ES-I3 (cell line): Measurements from ENCODE around the gene FREM3.

ENCODE experiments used
- H3K36me3 ChIP-seq: 2 replicates; pipeline ENCODE4 v1.6.1; 2013; ENCODE audit warnings: mild to moderate bottlenecking, low read length, control low read depth, moderate library complexity; ENCODE audit not compliant: insufficient read depth
- H3K4me1 ChIP-seq: 2 replicates; pipeline ENCODE4 v1.6.1; 2013; ENCODE audit warnings: mild to moderate bottlenecking, control low read depth, low read length; ENCODE audit not compliant: insufficient read depth
- H3K9ac ChIP-seq: 2 replicates; pipeline ENCODE4 v1.6.1; 2013; ENCODE audit warnings: low read depth, mild to moderate bottlenecking, low read length, moderate library complexity
- H3K9me3 ChIP-seq: 2 replicates; pipeline ENCODE4 v1.6.1; 2013; ENCODE audit warnings: mild to moderate bottlenecking, low read length, moderate library complexity; ENCODE audit not compliant: control insufficient read depth, insufficient read depth

Gene FREM3

DNA sequence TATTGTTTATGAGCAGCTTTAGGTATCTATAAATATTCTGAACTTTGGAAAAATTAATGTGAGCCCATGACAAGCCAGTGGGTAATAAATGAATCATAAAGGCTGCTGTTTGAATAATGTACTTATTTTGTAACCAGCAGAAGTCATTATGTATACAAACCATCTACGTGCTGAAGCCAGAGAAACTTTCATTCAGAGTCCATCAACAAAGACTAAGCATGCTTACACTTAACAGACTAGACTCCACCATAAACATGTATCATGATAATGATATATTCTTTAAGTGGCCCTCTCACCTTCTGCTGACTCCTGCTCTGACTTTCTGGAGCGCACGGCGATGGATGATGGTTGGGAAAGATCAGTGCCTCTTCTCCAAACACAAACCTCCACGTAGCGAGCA lies 114.9 kb downstream of the FREM3 start:
- no peaks in the 10 kb centered on the region for H3K4me1 ChIP-seq
- H3K9me3 ChIP-seq: no peaks in the 10 kb centered on the region

DNA sequence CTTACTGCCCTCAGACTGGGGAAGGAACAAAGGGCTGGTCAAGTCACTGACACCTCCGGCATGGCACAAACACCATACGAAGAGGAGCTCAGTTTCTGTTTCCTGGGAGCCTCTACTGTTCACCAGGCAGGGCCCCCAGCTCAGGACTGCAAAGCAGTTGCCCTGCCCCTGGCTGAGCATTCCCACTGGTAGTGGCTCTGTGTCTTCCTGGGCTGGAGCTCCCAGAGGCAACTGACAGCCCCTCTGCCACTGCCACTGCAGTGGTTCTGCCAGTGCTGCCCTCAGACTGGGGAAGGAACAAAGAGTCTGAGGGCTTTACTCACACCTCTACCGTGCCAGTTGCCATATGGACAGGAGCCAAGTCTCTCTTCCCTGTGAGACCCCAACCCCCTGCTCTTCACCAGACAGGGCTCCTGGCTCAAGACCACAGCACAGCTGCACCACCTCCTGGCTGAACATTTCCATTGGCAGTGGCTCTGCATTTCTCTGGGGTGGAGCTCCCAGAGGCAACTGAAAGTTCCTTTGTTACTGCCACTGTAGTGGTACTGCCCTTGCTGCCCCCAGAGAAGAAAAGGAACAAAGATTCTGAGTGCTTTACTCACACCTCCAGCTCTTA lies 119.0 kb downstream of the FREM3 start:
- Histone ChIP-seq H3K9me3 (no peaks in the 10 kb centered on the region), H3K36me3 (no peaks in the 10 kb centered on the region), H3K4me1 (no peaks in the 10 kb centered on the region), H3K9ac (no peak overlapping the region)

More for the DNA sequence above, 114.9 kb downstream of the FREM3 start:
- Histone ChIP-seq H3K36me3 (no peaks in the 10 kb centered on the region), H3K9ac (no peak overlapping the region)

DNA sequence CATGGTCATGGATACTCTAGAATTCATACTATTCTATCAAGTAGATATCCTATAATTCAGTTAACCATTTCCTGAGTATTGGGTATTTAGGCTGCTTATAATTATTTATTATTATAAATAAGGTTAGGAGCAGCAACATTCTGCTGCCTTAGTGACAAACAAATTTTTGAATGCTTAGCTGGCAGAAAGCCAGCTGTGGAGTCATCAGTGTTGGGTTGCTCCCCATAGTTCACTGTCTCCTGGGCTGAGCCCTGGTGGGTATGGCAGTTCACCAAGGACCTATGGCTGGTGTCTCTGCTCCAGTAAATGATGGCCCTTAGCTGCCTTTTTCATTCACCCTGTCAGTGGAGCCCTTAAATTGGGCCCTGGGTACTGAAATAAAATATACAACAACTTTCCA lies 125.1 kb downstream of the FREM3 start:
- no peak overlapping the region for H3K9ac ChIP-seq
- H3K9me3 ChIP-seq: no peaks in the 10 kb centered on the region
- H3K36me3 ChIP-seq: no peaks in the 10 kb centered on the region
- H3K4me1 ChIP-seq: no peaks in the 10 kb centered on the region

DNA sequence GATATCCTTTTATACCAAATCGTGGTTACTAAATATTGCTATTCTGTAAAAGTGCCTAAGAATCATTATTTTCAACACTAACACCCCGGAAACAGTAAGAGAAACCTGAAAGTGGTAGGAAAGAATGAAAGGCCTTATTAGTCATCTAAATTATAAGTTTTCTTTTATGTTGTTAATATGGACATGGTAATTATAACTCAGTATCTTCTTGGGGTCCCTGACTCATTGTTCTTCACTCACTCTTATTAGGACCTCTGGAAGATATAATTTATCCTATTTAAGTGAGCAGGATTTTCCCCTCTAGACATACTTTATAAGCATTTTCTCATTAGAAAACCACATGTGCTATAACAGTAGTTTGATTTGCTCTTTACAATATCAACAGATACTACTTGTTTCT lies 136.0 kb downstream of the FREM3 start:
- H3K4me1 ChIP-seq: no peaks in the 10 kb centered on the region
- no peaks in the 10 kb centered on the region for H3K9me3 ChIP-seq
- H3K9ac ChIP-seq: no peak overlapping the region
- no peaks in the 10 kb centered on the region for H3K36me3 ChIP-seq

DNA sequence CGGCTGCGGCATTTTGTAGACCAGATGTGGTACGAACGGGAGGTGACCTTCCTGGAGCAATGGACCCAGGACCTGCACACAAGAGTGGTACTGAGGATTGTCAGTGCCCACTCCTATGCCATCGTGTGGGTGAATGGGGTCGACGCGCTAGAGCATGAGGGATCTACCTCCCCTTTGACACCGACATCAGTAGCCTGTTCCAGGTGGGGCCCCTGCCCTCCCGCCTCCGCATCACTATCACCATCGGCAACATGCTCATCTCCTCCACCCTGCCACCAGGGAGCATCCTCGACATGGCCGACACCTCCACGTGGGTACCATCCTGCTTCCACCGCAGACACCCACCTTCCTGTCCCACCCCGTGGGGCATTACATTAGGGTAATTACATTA lies 140.7 kb downstream of the FREM3 start:
- Histone ChIP-seq H3K36me3 (no peaks in the 10 kb centered on the region), H3K4me1 (no peaks in the 10 kb centered on the region), H3K9me3 (no peaks in the 10 kb centered on the region), H3K9ac (peak overlapping the region; percentile 51; the same call in 1 of the 2 replicates)

DNA sequence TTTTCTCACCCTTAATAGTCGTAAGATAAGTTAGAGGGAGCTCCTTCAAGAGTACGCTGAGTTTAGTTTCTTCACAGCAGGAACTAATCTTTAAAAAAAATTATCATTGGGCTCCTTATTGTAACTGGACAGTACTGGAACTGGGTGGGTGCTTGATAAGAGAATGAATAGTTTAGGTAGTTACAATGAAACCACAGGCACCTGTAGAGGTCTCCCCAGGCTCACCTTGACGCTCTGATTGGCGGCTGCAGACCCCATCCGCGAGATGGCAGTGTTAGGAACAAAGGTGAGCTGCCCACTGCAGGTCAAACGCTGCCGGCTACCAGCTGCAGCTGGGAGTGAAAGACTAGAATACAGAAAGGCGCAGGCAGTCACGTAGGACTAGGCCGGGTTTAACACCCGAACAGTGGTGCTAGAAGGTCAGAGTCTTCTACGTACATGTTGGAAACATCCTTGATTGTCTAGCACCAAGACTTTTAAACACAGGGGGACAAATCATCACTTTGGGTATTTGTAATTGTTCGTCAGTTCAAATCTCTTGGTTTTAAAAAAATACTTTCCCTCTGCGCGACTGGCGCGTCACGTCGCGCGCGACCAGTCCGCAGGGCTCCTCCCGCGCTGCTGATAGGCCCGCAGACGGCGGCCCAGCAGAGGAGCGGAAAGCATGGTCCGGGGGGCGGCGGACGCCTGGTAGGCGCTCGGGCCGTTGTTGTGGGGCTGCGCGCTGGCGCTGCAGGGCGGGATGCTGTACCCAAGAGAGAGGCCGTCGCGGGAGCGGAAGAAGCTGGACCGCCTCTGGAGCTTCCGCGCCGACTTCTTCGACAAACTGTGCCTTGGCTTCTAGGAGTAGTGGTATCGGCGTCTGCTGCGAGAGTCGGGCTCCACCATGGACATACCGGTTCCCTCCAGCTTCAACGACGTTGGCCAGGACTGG lies 141.4 kb downstream of the FREM3 start:
- no peaks in the 10 kb centered on the region for H3K36me3 ChIP-seq
- H3K9me3 ChIP-seq: no peaks in the 10 kb centered on the region
- H3K4me1 ChIP-seq: no peaks in the 10 kb centered on the region
- peak overlapping the region; percentile 51; the same call in 1 of the 2 replicates for H3K9ac ChIP-seq

DNA sequence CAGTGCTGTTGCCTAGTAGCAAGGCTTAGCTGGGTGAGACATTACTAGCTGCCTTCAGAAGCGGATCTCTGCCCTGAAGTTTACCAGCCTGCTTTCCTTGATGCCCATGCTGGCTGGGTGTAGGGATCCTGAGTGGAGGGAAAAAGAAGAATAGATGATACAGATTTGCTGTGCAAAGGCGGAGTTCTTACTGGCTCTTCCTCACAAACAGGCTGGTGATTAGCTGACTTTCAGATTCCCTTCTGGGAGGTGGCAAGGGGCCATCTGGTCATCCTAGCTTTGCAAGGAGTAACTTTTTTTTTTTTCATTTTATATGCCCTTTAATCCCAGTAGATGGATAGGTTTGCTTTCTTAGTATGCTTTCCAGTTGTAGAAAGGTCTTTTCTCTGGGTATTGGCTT lies 142.2 kb downstream of the FREM3 start:
- Histone ChIP-seq H3K4me1 (no peaks in the 10 kb centered on the region), H3K9me3 (no peaks in the 10 kb centered on the region), H3K9ac (no peak overlapping the region), H3K36me3 (no peaks in the 10 kb centered on the region)

DNA sequence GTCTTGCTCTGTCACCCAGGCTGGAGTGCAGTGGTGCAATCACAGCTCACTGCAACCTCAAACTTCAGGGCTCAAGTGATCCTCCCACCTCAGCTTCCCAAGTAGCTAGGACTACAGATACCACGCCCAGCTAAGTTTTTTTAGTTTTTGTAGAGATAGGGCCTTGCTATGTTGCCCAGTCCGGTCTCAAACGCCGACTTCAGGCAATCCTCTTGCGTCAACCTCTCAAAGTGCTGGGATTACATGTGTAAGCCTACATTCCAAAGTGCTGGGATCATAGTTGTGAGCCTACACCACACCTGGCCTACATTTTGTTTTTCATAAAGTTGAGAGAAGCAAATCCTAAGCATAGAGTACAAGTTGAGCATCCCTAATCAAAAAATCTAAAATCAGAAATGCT lies 144.8 kb downstream of the FREM3 start:
- Histone ChIP-seq H3K9me3 (no peaks in the 10 kb centered on the region), H3K9ac (no peak overlapping the region), H3K36me3 (no peaks in the 10 kb centered on the region), H3K4me1 (no peaks in the 10 kb centered on the region)

DNA sequence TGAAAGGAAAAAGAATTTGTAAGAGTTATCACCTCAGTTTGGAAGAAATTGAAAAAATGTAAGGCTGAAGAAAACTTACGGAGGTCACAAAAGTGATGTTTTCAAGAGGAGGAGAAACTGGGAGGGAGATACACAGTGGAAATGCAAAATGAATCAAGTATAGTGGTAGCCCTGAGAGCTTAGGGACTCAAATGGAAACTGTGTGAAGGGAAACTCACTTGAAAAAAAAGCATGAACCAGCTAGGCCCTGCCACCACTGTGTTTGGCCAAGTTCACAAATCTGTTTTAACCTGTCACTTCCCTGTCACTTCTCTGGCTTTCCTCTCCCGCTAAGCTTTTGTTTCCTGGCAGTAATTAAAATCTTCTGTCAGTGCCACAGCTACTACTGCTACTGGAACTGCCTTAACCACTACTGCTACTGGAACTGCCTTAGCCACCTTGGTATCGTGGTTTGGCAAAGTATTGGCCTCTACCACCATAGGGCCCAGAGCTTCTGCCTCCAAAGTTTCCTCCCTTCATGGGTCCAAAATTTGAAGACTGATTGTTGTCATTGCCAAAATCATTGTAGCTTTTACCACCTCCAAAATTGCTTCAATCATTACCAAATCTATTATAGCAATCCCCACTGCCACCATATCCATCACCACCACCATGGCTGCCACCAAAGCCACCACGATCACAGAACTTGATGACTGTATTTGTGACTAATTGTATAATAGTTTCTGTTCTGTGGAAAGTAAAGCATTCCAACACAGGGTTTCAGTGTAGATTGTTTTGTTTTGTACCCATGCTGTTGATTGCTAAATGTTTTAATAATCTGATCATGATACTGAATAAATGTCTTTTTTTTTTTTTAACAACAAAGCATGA lies 145.5 kb downstream of the FREM3 start:
- no peaks in the 10 kb centered on the region for H3K4me1 ChIP-seq
- no peaks in the 10 kb centered on the region for H3K36me3 ChIP-seq
- H3K9ac ChIP-seq: no peak overlapping the region
- H3K9me3 ChIP-seq: no peaks in the 10 kb centered on the region

DNA sequence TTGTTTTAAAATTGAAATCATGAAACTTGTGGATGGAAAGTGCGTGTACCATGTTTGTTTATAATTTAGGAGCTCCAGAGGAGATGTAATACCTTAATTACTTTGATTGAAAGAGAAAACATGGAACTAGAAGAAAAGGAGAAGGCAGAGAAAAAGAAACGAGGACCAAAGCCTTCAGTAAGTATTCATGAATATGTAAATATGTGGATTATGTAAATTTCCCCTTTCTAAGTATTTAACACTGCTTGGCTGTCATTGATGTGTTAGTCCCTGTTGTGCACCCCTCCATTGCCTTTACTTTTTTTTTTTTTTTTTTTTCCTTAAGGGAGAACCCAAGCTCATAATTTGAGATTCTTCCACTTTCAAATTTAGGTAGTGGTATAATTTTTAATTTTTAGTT lies 150.5 kb downstream of the FREM3 start:
- no peaks in the 10 kb centered on the region for H3K4me1 ChIP-seq
- H3K9me3 ChIP-seq: no peaks in the 10 kb centered on the region
- H3K9ac ChIP-seq: no peak overlapping the region
- 0 out of 2 replicates have a peak, but pooled peaks cover 10% of the 10 kb centered on the region for H3K36me3 ChIP-seq

DNA sequence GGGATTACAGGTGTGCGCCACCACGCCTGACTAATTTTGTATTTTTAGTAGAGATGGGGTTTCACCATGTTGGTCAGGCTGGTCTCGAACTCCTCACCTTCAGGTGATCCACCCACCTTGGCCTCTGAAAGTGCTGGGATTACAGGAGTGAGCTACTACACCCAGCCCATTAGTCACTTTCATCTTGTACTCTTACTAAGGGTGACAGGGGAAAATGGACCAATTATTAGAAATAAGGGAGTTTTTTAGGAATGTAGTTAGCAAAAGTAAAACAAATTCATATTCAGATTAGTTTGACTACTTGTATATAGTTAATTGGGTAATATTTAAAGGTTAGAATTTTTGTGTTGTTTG lies 160.8 kb downstream of the FREM3 start:
- H3K9me3 ChIP-seq: no peaks in the 10 kb centered on the region
- no peaks in the 10 kb centered on the region for H3K4me1 ChIP-seq
- peaks cover 28% of the 10 kb centered on the region for H3K36me3 ChIP-seq
- no peak overlapping the region for H3K9ac ChIP-seq

DNA sequence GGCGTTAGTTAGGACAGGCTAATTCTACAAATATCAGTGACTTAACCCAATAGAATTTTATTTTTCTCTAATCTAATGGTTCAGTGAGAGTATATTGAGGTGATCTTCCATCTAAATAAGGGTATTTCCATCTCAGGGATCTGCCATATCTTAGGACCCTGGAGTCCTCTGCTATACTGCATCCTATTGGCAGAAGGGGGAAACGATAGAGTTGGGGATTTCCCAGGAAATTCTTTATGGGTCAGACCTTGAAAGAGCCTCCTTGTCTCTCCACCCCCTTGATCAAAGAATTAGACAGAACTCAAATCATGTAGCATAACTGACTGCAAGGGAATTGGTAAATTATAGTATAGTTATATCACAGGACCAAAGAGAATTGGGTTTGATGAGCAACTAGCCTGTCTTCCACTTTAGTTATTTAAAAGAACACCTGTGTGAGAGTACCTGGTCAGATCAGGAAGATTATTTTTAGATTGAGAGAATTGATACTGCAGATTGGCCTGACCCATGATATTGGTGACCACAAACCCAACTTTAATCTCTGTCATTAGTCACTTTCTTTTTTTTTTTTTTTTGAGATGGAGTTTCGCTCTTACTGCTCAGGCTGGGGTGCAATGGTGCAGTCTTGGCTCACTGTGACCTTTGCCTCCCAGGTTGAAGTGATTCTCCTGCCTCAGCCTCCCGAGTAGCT lies 161.4 kb downstream of the FREM3 start:
- Histone ChIP-seq H3K9ac (no peak overlapping the region), H3K4me1 (no peaks in the 10 kb centered on the region), H3K36me3 (peaks cover 29% of the 10 kb centered on the region), H3K9me3 (no peaks in the 10 kb centered on the region)

DNA sequence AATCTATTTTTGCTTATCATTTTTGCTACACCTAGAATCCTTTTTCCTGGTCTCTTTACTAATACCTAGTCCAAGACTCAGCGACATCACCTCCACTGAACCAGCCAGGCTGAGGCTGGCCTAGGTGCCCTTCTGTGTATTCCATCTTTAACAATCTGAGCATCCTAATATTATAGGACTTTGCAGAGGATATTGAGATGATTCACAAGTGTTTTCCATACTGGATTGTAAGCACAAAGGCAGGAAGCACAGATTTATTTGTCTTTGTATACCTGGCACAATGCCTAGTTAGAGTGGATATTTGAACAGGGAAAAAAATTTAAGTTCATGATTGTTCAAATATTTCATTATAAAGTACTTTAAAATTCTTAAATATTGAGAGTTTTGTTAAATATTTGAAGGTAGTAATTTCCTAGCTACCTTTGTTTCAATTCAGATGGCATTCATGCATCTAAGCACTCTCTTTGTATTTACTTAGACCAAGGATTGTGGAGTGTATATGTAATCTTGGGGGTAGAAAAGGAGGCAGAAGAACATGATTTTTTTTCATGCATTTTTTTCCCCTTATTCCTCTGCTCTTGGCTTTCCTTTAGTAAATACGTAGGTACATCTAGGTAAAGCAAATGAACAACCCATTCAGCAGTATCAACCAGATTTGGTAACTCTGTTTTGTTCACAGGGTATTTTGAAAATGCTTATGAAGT lies 168.5 kb downstream of the FREM3 start:
- Histone ChIP-seq H3K9ac (no peak overlapping the region), H3K36me3 (peaks cover 26% of the 10 kb centered on the region), H3K4me1 (no peaks in the 10 kb centered on the region), H3K9me3 (no peaks in the 10 kb centered on the region)
